ENCODE measurements around the gene CCDC6.

CCDC6 gene

DNA sequence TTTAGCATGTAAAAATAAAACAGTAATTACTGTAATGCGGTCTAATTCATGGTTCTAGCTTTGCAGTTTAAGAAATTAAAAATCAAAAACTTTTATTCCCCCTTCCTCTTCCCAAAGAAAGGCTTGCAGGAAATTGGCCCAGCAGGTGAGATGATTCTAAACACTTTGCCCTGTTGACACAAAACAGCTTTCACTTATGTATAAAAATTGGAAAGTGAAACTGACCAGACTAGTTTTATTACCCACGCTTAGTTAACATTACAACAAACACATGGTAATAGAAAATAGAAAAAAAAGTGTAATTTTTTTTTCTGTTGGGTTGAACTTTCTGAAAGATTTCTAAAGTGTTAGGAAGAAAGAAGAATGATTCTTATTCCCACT, 1.2 kb upstream of the CCDC6 start:
- Histone ChIP-seq H3K4me3 (ENCODE audit: low read depth, low read length) (no peak overlapping the region), H3K4me1 (ENCODE audit: control insufficient read depth, insufficient read depth, low read length) (peaks cover 8% of the 10 kb centered on the region; the same call in 1 of the 2 replicates), H3K9me3 (ENCODE audit: control insufficient read depth, insufficient read depth, low read depth, low read length) (no peaks in the 10 kb centered on the region), H3K27ac (ENCODE audit: extremely low read depth, low read depth, low read length) (peak overlapping the region; percentile 86; the same call in 1 of the 2 replicates), H3K36me3 (ENCODE audit: control insufficient read depth in 2 of 2, insufficient read depth in 1 of 2, low read length in 2 of 2) (peaks cover 0 to 1% of the 10 kb centered on the region in 2 experiments; a peak in 1 of 3 replicates)
- peak; percentile 80 for TF ChIP-seq ZNF362 (tag by site-specific recombination; IDR thresholded peaks at IDR 0.05)
- TF ChIP-seq PRDM1 (tag by site-specific recombination; IDR thresholded peaks at IDR 0.05): peak; percentile 46
- TF ChIP-seq KLF10 (tag by site-specific recombination; IDR thresholded peaks at IDR 0.05): peak; percentile 7; the same call in 1 of the 2 replicates
- TF ChIP-seq ZNF558 (tag by site-specific recombination; IDR thresholded peaks at IDR 0.05): no peak
- ChIA-PET CTCF (interaction anchor here (0.6 to 1.2 kb wide), 4 partner anchors 11 to 94 kb away, joined by 3 to 6 read pairs (median 4); no protein-coding TSS in a partner anchor), POLR2A (interaction anchor here (1.6 to 2.2 kb wide), 3 partner anchors 12 to 198 kb away, joined by 7 to 11 read pairs (median 8); partner anchors contain the start of gene SLC16A9)

DNA sequence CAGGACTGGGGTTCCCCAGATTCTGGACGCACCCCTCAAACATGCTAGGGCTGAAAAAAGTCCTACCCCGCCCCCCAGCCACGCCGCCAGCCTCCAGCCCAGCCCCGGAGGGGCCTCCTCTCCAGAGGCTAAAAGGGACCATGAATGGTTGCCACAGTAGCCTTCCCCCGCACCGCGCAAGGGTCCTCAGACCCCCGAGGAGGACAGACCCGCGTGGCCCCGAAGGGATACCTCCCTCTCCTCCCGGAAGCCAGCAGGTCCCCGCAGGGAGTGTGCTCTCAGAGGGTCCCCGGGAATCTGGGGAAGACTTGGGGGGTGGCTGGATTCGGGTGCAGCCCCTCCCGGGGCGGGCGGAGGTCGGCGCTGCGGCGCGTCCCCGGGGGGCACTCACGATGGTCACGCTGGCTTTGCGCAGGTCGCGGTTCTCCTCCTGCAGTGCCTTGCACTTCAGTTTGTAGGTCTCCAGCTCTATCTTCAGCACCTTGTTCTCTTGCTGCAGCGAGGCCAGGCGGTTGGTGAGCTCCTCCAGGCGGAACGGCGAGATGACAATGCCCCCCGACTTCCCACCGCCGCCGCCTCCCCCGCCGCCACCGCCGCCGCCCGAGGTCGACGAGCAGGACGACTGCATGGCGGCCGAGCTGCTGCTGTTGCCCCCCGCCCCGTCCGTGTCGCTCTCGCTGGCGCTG, 482 bp downstream of the CCDC6 start:
- peak overlapping the region; percentile 95 for H3K27ac ChIP-seq (ENCODE audit: extremely low read depth, low read depth, low read length)

More for the DNA sequence above, 482 bp downstream of the CCDC6 start:
- POLR2A ChIA-PET: interaction anchor here (0.7 to 2.2 kb wide), 14 partner anchors 8 to 235 kb away, joined by 3 to 16 read pairs (median 4); no protein-coding TSS in a partner anchor
- peaks cover 0 to 4% of the 10 kb centered on the region in 2 experiments; a peak in 1 of 3 replicates for H3K36me3 ChIP-seq (ENCODE audit: control insufficient read depth in 2 of 2, insufficient read depth in 1 of 2, low read length in 2 of 2)
- TF ChIP-seq, protein P1, sequence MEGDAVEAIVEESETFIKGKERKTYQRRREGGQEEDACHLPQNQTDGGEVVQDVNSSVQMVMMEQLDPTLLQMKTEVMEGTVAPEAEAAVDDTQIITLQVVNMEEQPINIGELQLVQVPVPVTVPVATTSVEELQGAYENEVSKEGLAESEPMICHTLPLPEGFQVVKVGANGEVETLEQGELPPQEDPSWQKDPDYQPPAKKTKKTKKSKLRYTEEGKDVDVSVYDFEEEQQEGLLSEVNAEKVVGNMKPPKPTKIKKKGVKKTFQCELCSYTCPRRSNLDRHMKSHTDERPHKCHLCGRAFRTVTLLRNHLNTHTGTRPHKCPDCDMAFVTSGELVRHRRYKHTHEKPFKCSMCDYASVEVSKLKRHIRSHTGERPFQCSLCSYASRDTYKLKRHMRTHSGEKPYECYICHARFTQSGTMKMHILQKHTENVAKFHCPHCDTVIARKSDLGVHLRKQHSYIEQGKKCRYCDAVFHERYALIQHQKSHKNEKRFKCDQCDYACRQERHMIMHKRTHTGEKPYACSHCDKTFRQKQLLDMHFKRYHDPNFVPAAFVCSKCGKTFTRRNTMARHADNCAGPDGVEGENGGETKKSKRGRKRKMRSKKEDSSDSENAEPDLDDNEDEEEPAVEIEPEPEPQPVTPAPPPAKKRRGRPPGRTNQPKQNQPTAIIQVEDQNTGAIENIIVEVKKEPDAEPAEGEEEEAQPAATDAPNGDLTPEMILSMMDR (tag by site-specific recombination; IDR thresholded peaks at IDR 0.05): no peak
- TF ChIP-seq FEZF1 (tag by site-specific recombination; IDR thresholded peaks at IDR 0.05): no peak
- peak; percentile 89 for TF ChIP-seq GLIS2 (tag by site-specific recombination; IDR thresholded peaks at IDR 0.05)
- TF ChIP-seq RBAK (tag by site-specific recombination; IDR thresholded peaks at IDR 0.05): no peak
- TF ChIP-seq ZNF211 (tag by site-specific recombination; IDR thresholded peaks at IDR 0.05; ENCODE audit: low read depth): no peak
- TF ChIP-seq HOXA7 (CRISPR knock-in tag; IDR thresholded peaks at IDR 0.05; ENCODE audit: borderline replicate concordance): no peak
- TF ChIP-seq ZNF350 (tag by site-specific recombination; IDR thresholded peaks at IDR 0.05): no peak
- no peak for TF ChIP-seq ZNF146 (tag by site-specific recombination; IDR thresholded peaks at IDR 0.05)
- TF ChIP-seq, protein P2, sequence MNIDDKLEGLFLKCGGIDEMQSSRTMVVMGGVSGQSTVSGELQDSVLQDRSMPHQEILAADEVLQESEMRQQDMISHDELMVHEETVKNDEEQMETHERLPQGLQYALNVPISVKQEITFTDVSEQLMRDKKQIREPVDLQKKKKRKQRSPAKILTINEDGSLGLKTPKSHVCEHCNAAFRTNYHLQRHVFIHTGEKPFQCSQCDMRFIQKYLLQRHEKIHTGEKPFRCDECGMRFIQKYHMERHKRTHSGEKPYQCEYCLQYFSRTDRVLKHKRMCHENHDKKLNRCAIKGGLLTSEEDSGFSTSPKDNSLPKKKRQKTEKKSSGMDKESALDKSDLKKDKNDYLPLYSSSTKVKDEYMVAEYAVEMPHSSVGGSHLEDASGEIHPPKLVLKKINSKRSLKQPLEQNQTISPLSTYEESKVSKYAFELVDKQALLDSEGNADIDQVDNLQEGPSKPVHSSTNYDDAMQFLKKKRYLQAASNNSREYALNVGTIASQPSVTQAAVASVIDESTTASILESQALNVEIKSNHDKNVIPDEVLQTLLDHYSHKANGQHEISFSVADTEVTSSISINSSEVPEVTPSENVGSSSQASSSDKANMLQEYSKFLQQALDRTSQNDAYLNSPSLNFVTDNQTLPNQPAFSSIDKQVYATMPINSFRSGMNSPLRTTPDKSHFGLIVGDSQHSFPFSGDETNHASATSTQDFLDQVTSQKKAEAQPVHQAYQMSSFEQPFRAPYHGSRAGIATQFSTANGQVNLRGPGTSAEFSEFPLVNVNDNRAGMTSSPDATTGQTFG (tag by site-specific recombination; IDR thresholded peaks at IDR 0.05; ENCODE audit: borderline replicate concordance): no peak
- peak; percentile 15 for TF ChIP-seq GLIS1 (tag by site-specific recombination; IDR thresholded peaks at IDR 0.05)
- 0 out of 2 replicates have a peak, but pooled peaks have one; percentile 9 for TF ChIP-seq KLF8 (tag by site-specific recombination; IDR thresholded peaks at IDR 0.05)
- TF ChIP-seq, protein P3, sequence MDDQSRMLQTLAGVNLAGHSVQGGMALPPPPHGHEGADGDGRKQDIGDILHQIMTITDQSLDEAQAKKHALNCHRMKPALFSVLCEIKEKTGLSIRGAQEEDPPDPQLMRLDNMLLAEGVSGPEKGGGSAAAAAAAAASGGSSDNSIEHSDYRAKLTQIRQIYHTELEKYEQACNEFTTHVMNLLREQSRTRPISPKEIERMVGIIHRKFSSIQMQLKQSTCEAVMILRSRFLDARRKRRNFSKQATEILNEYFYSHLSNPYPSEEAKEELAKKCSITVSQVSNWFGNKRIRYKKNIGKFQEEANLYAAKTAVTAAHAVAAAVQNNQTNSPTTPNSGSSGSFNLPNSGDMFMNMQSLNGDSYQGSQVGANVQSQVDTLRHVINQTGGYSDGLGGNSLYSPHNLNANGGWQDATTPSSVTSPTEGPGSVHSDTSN (CRISPR knock-in tag; IDR thresholded peaks at IDR 0.05): no peak
- TF ChIP-seq SP3 (tag by site-specific recombination; IDR thresholded peaks at IDR 0.05): peak; percentile 45
- peak; percentile 15; the same call in 1 of the 2 replicates for TF ChIP-seq ZNF335 (tag by site-specific recombination; conservative IDR thresholded peaks at IDR 0.05)
- TF ChIP-seq, protein P4, sequence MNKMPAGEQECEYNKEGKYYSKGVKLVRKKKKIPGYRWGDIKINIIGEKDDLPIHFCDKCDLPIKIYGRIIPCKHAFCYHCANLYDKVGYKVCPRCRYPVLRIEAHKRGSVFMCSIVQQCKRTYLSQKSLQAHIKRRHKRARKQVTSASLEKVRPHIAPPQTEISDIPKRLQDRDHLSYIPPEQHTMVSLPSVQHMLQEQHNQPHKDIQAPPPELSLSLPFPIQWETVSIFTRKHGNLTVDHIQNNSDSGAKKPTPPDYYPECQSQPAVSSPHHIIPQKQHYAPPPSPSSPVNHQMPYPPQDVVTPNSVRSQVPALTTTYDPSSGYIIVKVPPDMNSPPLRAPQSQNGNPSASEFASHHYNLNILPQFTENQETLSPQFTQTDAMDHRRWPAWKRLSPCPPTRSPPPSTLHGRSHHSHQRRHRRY (tag by site-specific recombination; IDR thresholded peaks at IDR 0.05): no peak
- TF ChIP-seq HOXC10 (CRISPR knock-in tag; IDR thresholded peaks at IDR 0.05): no peak
- TF ChIP-seq SALL2 (tag by site-specific recombination; IDR thresholded peaks at IDR 0.05; ENCODE audit: borderline replicate concordance): no peak
- peak; percentile 61 for TF ChIP-seq SP2 (tag by site-specific recombination; IDR thresholded peaks at IDR 0.05)
- CTCF ChIA-PET: interaction anchor here (0.7 to 2.6 kb wide), 11 partner anchors 8 to 385 kb away, joined by 3 to 13 read pairs (median 5); no protein-coding TSS in a partner anchor
- H3K9me3 ChIP-seq (ENCODE audit: control insufficient read depth, insufficient read depth, low read depth, low read length): no peaks in the 10 kb centered on the region
- H3K4me3 ChIP-seq (ENCODE audit: low read depth, low read length): peak overlapping the region; percentile 85
- H3K4me1 ChIP-seq (ENCODE audit: control insufficient read depth, insufficient read depth, low read length): peaks cover 12% of the 10 kb centered on the region
